ENCODE results near the gene CYB561D1. TPM values are rescaled to one million over a fixed set of nuclear protein-coding genes. Genes with fewer than 3 reads are reported as not detected.

CYB561D1 gene
- total RNA-seq, 1 experiment from 2014 or later: 5.7 TPM

DNA sequence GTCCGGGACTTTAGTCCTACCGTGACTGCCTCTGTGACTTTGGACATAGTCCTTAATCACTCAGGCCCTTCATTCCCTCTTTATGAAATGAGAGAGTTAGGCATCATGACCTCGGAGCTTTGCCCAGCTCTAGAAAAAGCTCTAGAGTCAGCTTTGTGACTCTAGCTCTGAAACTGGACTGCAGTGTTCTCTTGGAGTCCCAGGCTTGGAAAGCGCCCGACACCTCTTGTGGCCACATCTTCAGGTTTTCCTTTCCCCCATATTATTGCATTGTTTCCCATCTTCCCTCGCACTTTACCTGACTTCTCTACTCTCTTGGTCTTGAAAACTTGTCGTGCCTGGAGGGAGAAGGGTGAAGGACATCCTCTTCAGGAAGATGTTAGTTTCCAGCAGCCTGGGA lies 28.1 kb downstream of the CYB561D1 start:
- POLR2A ChIA-PET (ENCODE audit: low non-redundant PET): no interaction called here
- no peaks in the 10 kb centered on the region for H3K36me3 ChIP-seq (ENCODE audit: insufficient read depth, low read length, poor library complexity, severe bottlenecking)
- CTCF ChIA-PET: no interaction called here

DNA sequence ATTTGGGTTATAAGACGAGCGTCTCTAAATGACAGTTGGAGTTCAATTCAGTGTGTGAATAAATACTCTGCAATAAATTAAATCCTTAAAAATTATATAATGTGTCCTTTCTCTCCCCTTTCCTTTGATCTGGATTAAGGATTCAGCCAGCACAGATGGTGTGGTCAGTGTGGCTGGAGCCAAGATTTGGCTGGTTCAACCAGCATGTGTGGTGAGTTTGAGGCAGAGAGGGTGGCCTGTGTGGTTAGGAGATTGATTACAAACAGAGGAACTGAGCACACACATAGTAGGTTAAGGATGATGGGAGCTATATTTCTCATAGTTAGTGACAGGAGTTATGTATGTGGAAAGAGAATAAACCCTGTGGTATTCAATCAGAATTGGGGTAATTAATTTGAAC lies 29.8 kb downstream of the CYB561D1 start:
- intact Hi-C loops (cut with micrococcal nuclease; ENCODE audit: unreplicated experiment): no loop called here
- H3K4me1 ChIP-seq (ENCODE audit: insufficient read depth, low read length, poor library complexity, severe bottlenecking): no peaks in the 10 kb centered on the region
- no peaks in the 10 kb centered on the region for H3K36me3 ChIP-seq (ENCODE audit: insufficient read depth, low read length, poor library complexity, severe bottlenecking)
- ChIA-PET POLR2A (ENCODE audit: low non-redundant PET) (no interaction called here), CTCF (interaction anchor here (1.3 kb wide), 1 partner anchor 8 kb away, joined by 3 read pairs; no protein-coding TSS in a partner anchor)
- H3K9me3 ChIP-seq (ENCODE audit: low read depth, low read length, poor library complexity, severe bottlenecking): no peaks in the 10 kb centered on the region
- H3K4me3 ChIP-seq (ENCODE audit: low read depth, low read length, poor library complexity, severe bottlenecking): no peak overlapping the region
- no peak for DNase-seq (ENCODE audit: low spot score)
- no peak overlapping the region for H3K27ac ChIP-seq (ENCODE audit: low read depth, low read length, poor library complexity, severe bottlenecking)
- no peak for TF ChIP-seq EZH2 (IDR thresholded peaks at IDR 0.05; ENCODE audit: borderline replicate concordance, low read depth, low read length, poor library complexity, severe bottlenecking)
- TF ChIP-seq, protein P1, sequence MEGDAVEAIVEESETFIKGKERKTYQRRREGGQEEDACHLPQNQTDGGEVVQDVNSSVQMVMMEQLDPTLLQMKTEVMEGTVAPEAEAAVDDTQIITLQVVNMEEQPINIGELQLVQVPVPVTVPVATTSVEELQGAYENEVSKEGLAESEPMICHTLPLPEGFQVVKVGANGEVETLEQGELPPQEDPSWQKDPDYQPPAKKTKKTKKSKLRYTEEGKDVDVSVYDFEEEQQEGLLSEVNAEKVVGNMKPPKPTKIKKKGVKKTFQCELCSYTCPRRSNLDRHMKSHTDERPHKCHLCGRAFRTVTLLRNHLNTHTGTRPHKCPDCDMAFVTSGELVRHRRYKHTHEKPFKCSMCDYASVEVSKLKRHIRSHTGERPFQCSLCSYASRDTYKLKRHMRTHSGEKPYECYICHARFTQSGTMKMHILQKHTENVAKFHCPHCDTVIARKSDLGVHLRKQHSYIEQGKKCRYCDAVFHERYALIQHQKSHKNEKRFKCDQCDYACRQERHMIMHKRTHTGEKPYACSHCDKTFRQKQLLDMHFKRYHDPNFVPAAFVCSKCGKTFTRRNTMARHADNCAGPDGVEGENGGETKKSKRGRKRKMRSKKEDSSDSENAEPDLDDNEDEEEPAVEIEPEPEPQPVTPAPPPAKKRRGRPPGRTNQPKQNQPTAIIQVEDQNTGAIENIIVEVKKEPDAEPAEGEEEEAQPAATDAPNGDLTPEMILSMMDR (conservative IDR thresholded peaks at IDR 0.05; ENCODE audit: low read depth, low read length): no peak
- BruUV-seq (replicated peaks): no TSS peak
- H3K27me3 ChIP-seq (replicated peaks; ENCODE audit: insufficient read depth, low read depth, low read length, poor library complexity): no peaks in the 10 kb centered on the region

More for the DNA sequence above, 28.1 kb downstream of the CYB561D1 start:
- DNase-seq (ENCODE audit: low spot score): no peak
- intact Hi-C loops (cut with micrococcal nuclease; ENCODE audit: unreplicated experiment): no loop called here
- no peaks in the 10 kb centered on the region for H3K9me3 ChIP-seq (ENCODE audit: low read depth, low read length, poor library complexity, severe bottlenecking)
- no TSS peak for BruUV-seq (replicated peaks)
- no peak overlapping the region for H3K27ac ChIP-seq (ENCODE audit: low read depth, low read length, poor library complexity, severe bottlenecking)
- H3K4me3 ChIP-seq (ENCODE audit: low read depth, low read length, poor library complexity, severe bottlenecking): no peak overlapping the region
- no peaks in the 10 kb centered on the region for H3K4me1 ChIP-seq (ENCODE audit: insufficient read depth, low read length, poor library complexity, severe bottlenecking)
- TF ChIP-seq, protein P1 (conservative IDR thresholded peaks at IDR 0.05; ENCODE audit: low read depth, low read length): no peak
- TF ChIP-seq EZH2 (IDR thresholded peaks at IDR 0.05; ENCODE audit: borderline replicate concordance, low read depth, low read length, poor library complexity, severe bottlenecking): no peak
- no peaks in the 10 kb centered on the region for H3K27me3 ChIP-seq (replicated peaks; ENCODE audit: insufficient read depth, low read depth, low read length, poor library complexity)

DNA sequence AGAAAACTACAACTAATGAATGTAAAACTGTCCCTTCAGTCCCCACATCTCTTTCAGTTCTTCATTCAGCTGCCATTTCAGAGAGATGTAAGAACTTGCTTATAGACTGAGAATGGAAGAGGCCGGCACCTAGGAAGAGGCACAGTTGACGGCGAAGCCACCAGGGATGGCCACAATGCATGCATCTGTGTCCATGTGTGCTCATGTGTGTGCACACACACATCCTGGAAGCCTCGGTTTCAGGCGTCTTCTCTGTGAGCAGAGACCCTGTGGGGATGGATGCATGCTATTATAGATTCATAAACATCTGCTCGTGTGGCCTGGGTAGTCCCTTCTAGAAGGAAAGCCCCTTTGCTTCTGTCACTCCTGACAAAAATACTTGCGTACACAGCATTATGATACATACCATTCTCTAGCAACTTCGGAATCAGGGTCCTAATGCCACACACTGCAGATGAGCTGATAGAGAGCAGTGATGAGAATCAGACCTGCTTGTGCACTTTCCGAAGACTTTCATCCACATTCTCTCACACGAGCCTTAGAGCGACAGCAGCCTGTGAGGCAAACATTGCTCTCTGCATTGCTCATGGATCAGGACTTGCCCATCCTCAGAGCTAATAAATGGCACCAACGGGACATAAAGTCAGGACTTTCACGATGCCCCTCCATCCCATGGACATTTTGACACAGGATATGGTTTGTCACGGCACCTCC lies 33.4 kb downstream of the CYB561D1 start:
- peaks cover 4% of the 10 kb centered on the region for H3K4me1 ChIP-seq (ENCODE audit: insufficient read depth, low read length, poor library complexity, severe bottlenecking)
- H3K27ac ChIP-seq (ENCODE audit: low read depth, low read length, poor library complexity, severe bottlenecking): no peak overlapping the region
- H3K9me3 ChIP-seq (ENCODE audit: low read depth, low read length, poor library complexity, severe bottlenecking): no peaks in the 10 kb centered on the region
- H3K36me3 ChIP-seq (ENCODE audit: insufficient read depth, low read length, poor library complexity, severe bottlenecking): no peaks in the 10 kb centered on the region
- no peak for TF ChIP-seq EZH2 (IDR thresholded peaks at IDR 0.05; ENCODE audit: borderline replicate concordance, low read depth, low read length, poor library complexity, severe bottlenecking)
- TF ChIP-seq, protein P1 (conservative IDR thresholded peaks at IDR 0.05; ENCODE audit: low read depth, low read length): no peak
- ChIA-PET CTCF (no interaction called here), POLR2A (ENCODE audit: low non-redundant PET) (no interaction called here)
- no peak for DNase-seq (ENCODE audit: low spot score)
- H3K27me3 ChIP-seq (replicated peaks; ENCODE audit: insufficient read depth, low read depth, low read length, poor library complexity): no peaks in the 10 kb centered on the region
- intact Hi-C loops (cut with micrococcal nuclease; ENCODE audit: unreplicated experiment): no loop called here
- no peak overlapping the region for H3K4me3 ChIP-seq (ENCODE audit: low read depth, low read length, poor library complexity, severe bottlenecking)
- BruUV-seq (replicated peaks): no TSS peak
